ENCODE data around the gene CA5A.
"Not testable (repeated sequence)": the region's sequence is repeated elsewhere in the genome, so short reads cannot be mapped to it uniquely, and the experiment has no call there.

Gene CA5A

GRCh38 chr16:87945351-87946042 is 9.2 kb upstream of the CA5A start:
- POLR2A ChIA-PET, result interaction anchor here (1.1 kb wide), 1 partner anchor 9 kb away, joined by 3 read pairs; no protein-coding TSS in a partner anchor
- H3K27ac ChIP-seq (ENCODE audit: insufficient read depth in 1 of 2, low read depth in 1 of 2, low read length in 2 of 2, poor library complexity in 1 of 2, severe bottlenecking in 2 of 2), result no peak overlapping the region

DNA sequence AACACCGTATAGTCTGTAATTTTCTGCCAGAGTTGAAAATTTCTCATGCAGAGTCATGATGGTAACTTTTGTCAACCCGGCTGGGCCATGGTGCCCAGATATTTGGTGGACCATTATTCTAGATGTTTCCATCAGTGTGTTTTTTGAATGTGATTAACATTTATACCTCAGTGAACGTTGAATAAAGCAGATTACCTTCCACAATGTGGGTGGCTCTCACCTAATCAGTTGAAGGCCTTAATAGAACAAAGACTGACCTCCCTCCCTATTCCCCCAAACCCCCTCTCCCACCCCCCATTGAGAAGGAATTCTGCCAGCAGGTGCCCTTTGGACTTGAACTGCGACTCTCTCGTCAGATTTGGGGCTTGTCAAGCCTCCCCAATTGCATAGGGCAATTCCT is 6.4 kb upstream of the CA5A start:
- H3K4me1 ChIP-seq (ENCODE audit: control extremely low read depth in 1 of 4, control insufficient read depth in 4 of 4, insufficient read depth in 4 of 4, low read length in 3 of 4), result peaks cover under 1 to 13% (median 9%) of the 10 kb centered on the region in 4 experiments
- no peaks in the 10 kb centered on the region for H3K9me3 ChIP-seq (ENCODE audit: control extremely low read depth in 1 of 5, control insufficient read depth in 4 of 5, insufficient read depth in 2 of 5, low read depth in 1 of 5, low read length in 4 of 5)
- DNase-seq, result no peak
- ChIA-PET CTCF (no interaction called here), POLR2A (no interaction called here)
- no peaks in the 10 kb centered on the region for H3K36me3 ChIP-seq (ENCODE audit: control insufficient read depth in 4 of 4, insufficient read depth in 4 of 4, low read length in 3 of 4)
- no peak overlapping the region for H3K27ac ChIP-seq (ENCODE audit: insufficient read depth in 1 of 2, low read depth in 1 of 2, low read length in 2 of 2, poor library complexity in 1 of 2, severe bottlenecking in 2 of 2)
- H3K4me3 ChIP-seq (ENCODE audit: control insufficient read depth in 1 of 7, extremely low read depth in 1 of 7, insufficient read depth in 4 of 7, low read depth in 2 of 7, low read length in 6 of 7), result no peak overlapping the region
- no peaks in the 10 kb centered on the region for H3K27me3 ChIP-seq (replicated peaks in 2 of 5; ENCODE audit: control insufficient read depth in 4 of 5, insufficient read depth in 5 of 5, low read length in 4 of 5)
- WGBS (ENCODE audit: insufficient coverage), result 100% methylated on average over 2 of the region's 5 CpGs

More at GRCh38 chr16:87945351-87946042, 9.2 kb upstream of the CA5A start:
- Histone ChIP-seq H3K4me3 (ENCODE audit: control insufficient read depth in 1 of 7, extremely low read depth in 1 of 7, insufficient read depth in 4 of 7, low read depth in 2 of 7, low read length in 6 of 7) (peak overlapping the region in 5 of 7 experiments; percentile 42 to 76 (median 67)), H3K36me3 (ENCODE audit: control insufficient read depth in 4 of 4, insufficient read depth in 4 of 4, low read length in 3 of 4) (no peaks in the 10 kb centered on the region), H3K27me3 (replicated peaks in 2 of 5; ENCODE audit: control insufficient read depth in 4 of 5, insufficient read depth in 5 of 5, low read length in 4 of 5) (no peaks in the 10 kb centered on the region), H3K4me1 (ENCODE audit: control extremely low read depth in 1 of 4, control insufficient read depth in 4 of 4, insufficient read depth in 4 of 4, low read length in 3 of 4) (peaks cover 4 to 28% (median 25%) of the 10 kb centered on the region in 4 experiments), H3K9me3 (ENCODE audit: control extremely low read depth in 1 of 5, control insufficient read depth in 4 of 5, insufficient read depth in 2 of 5, low read depth in 1 of 5, low read length in 4 of 5) (no peaks in the 10 kb centered on the region)
- peak in 2 of 3 donors; percentile 55 to 69 for DNase-seq
- CTCF ChIA-PET, result interaction anchor here (1.0 kb wide), 1 partner anchor 14 kb away, joined by 4 read pairs; no protein-coding TSS in a partner anchor
- 38% methylated on average over 18 of the region's 22 CpGs for WGBS (ENCODE audit: insufficient coverage)

GRCh38 chr16:87939562-87940423 is 3.5 kb upstream of the CA5A start:
- ChIA-PET CTCF (no interaction called here), POLR2A (no interaction called here)
- Histone ChIP-seq H3K4me1 (ENCODE audit: control extremely low read depth in 1 of 4, control insufficient read depth in 4 of 4, insufficient read depth in 4 of 4, low read length in 3 of 4) (peaks cover 0 to 6% (median 4%) of the 10 kb centered on the region in 4 experiments), H3K4me3 (ENCODE audit: control insufficient read depth in 1 of 7, extremely low read depth in 1 of 7, insufficient read depth in 4 of 7, low read depth in 2 of 7, low read length in 6 of 7) (no peak overlapping the region), H3K27me3 (replicated peaks in 2 of 5; ENCODE audit: control insufficient read depth in 4 of 5, insufficient read depth in 5 of 5, low read length in 4 of 5) (no peaks in the 10 kb centered on the region), H3K9me3 (ENCODE audit: control extremely low read depth in 1 of 5, control insufficient read depth in 4 of 5, insufficient read depth in 2 of 5, low read depth in 1 of 5, low read length in 4 of 5) (no peaks in the 10 kb centered on the region), H3K36me3 (ENCODE audit: control insufficient read depth in 4 of 4, insufficient read depth in 4 of 4, low read length in 3 of 4) (no peaks in the 10 kb centered on the region), H3K27ac (ENCODE audit: insufficient read depth in 1 of 2, low read depth in 1 of 2, low read length in 2 of 2, poor library complexity in 1 of 2, severe bottlenecking in 2 of 2) (no peak overlapping the region)
- WGBS (ENCODE audit: insufficient coverage), result 97% methylated on average over 8 of the region's 13 CpGs
- no peak for DNase-seq

- ChIA-PET POLR2A (no interaction called here), CTCF (no interaction called here)
- Histone ChIP-seq H3K27me3 (replicated peaks in 2 of 5; ENCODE audit: control insufficient read depth in 4 of 5, insufficient read depth in 5 of 5, low read length in 4 of 5) (no peaks in the 10 kb centered on the region), H3K4me1 (ENCODE audit: control extremely low read depth in 1 of 4, control insufficient read depth in 4 of 4, insufficient read depth in 4 of 4, low read length in 3 of 4) (peaks cover 0 to 8% (median 4%) of the 10 kb centered on the region in 4 experiments), H3K4me3 (ENCODE audit: control insufficient read depth in 1 of 7, extremely low read depth in 1 of 7, insufficient read depth in 4 of 7, low read depth in 2 of 7, low read length in 6 of 7) (no peak overlapping the region), H3K27ac (ENCODE audit: insufficient read depth in 1 of 2, low read depth in 1 of 2, low read length in 2 of 2, poor library complexity in 1 of 2, severe bottlenecking in 2 of 2) (no peak overlapping the region), H3K9me3 (ENCODE audit: control extremely low read depth in 1 of 5, control insufficient read depth in 4 of 5, insufficient read depth in 2 of 5, low read depth in 1 of 5, low read length in 4 of 5) (no peaks in the 10 kb centered on the region), H3K36me3 (ENCODE audit: control insufficient read depth in 4 of 4, insufficient read depth in 4 of 4, low read length in 3 of 4) (no peaks in the 10 kb centered on the region)
- 100% methylated on average over 4 of the region's 4 CpGs for WGBS (ENCODE audit: insufficient coverage)
- DNase-seq, result no peak
Observed at GRCh38 chr16:87938412-87938949, 2.2 kb upstream of the CA5A start.

DNA sequence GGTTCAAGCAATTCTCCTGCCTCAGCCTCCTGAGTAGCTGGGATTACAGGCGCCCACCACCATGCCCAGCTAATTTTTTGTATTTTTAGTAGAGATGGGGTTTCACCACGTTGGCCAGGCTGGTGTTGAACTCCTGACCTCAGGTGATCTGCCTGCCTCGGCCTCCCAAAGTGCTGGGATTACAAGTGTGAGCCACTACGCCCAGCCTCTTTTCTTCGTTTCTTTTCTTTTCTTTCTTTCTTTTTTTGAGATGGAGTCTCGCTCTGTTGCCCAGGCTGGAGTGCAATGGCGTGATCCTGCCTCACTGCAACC is 858 bp upstream of the CA5A start:
- H3K4me1 ChIP-seq (ENCODE audit: control extremely low read depth in 1 of 4, control insufficient read depth in 4 of 4, insufficient read depth in 4 of 4, low read length in 3 of 4); H3K27ac ChIP-seq (ENCODE audit: insufficient read depth in 1 of 2, low read depth in 1 of 2, low read length in 2 of 2, poor library complexity in 1 of 2, severe bottlenecking in 2 of 2); H3K36me3 ChIP-seq (ENCODE audit: control insufficient read depth in 4 of 4, insufficient read depth in 4 of 4, low read length in 3 of 4); H3K27me3 ChIP-seq (replicated peaks in 2 of 5; ENCODE audit: control insufficient read depth in 4 of 5, insufficient read depth in 5 of 5, low read length in 4 of 5); DNase-seq; POLR2A ChIA-PET; H3K9me3 ChIP-seq (ENCODE audit: control extremely low read depth in 1 of 5, control insufficient read depth in 4 of 5, insufficient read depth in 2 of 5, low read depth in 1 of 5, low read length in 4 of 5); CTCF ChIA-PET; H3K4me3 ChIP-seq (ENCODE audit: control insufficient read depth in 1 of 7, extremely low read depth in 1 of 7, insufficient read depth in 4 of 7, low read depth in 2 of 7, low read length in 6 of 7): not testable (repeated sequence)
- WGBS (ENCODE audit: insufficient coverage), result 100% methylated on average over 5 of the region's 7 CpGs

DNA sequence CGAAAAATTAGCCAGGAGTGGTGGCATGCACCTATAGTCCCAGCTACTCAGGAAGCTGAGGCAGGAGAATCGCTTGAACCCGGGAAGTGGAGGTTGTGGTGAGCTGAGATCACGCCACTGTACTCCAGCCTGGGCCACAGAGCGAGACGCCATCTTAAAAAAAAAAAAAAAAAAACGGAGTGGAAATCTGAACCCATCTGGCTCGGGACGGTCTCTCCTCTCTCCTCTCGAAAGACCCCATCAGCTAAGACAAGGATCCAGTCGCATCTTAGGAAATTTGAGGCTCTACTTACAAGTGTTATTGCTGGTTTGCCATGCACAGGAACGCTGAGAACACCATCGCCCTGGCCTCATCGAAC is 334 bp downstream of the CA5A start:
- H3K4me1 ChIP-seq (ENCODE audit: control extremely low read depth in 1 of 4, control insufficient read depth in 4 of 4, insufficient read depth in 4 of 4, low read length in 3 of 4); POLR2A ChIA-PET; H3K27me3 ChIP-seq (replicated peaks in 2 of 5; ENCODE audit: control insufficient read depth in 4 of 5, insufficient read depth in 5 of 5, low read length in 4 of 5); DNase-seq; H3K9me3 ChIP-seq (ENCODE audit: control extremely low read depth in 1 of 5, control insufficient read depth in 4 of 5, insufficient read depth in 2 of 5, low read depth in 1 of 5, low read length in 4 of 5); H3K36me3 ChIP-seq (ENCODE audit: control insufficient read depth in 4 of 4, insufficient read depth in 4 of 4, low read length in 3 of 4); H3K4me3 ChIP-seq (ENCODE audit: control insufficient read depth in 1 of 7, extremely low read depth in 1 of 7, insufficient read depth in 4 of 7, low read depth in 2 of 7, low read length in 6 of 7); H3K27ac ChIP-seq (ENCODE audit: insufficient read depth in 1 of 2, low read depth in 1 of 2, low read length in 2 of 2, poor library complexity in 1 of 2, severe bottlenecking in 2 of 2): not testable (repeated sequence)
- CTCF ChIA-PET, result interaction anchor here (0.6 kb wide), 1 partner anchor 31 kb away, joined by 3 read pairs; no protein-coding TSS in a partner anchor
- 94% methylated on average over 7 of the region's 14 CpGs for WGBS (ENCODE audit: insufficient coverage)
